Non-pigmented ciliary epithelial cell (primary cell): ENCODE data around the gene JARID2.

Source experiments
- DNase-seq: peaks from one replicate; pipeline ENCODE4 v3.0.0-alpha.2; 2010; ENCODE audit warnings: low read depth

The JARID2 gene

DNA sequence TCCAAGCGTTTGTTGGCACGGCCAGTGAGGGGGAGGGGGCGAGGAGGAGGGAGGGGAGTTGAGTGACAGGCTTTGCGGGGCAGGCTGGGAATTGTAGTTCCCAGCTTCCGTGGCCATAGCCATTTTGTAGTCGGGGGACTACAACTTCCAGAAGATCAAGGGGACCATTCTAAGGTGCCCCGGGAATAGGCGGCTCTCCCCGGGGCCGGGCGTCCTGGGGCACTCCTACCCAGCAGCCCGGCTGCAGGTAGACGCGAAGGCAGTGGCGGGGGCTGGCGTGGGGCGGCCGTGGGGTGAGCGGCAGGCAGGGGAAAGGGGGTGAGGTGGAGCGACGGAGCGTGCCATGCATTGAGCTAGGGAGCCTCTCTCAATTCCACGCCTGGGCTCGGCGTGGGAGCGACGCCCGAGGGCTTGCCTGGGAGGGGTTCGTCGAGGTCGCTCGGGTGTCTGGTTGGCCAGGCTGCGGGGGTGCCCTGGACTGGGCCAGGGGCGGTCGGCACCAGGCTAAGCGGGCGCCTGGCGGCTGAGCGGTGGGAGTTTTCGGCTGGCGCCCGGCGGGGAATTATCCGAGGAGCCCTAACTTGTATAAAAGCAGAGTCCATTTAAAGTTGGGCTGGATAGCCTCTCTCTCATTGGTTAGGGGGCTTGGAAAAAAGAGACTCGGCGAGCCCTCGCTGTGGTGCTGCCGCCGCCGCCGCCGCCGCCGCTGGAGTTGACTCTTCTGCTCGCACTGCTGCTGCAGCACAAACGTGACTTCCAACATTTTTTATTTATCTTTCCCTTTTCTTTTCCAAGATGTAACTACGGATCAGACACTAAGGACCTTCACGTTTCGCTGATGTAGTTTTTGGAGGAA is at the start of gene JARID2:
JARID2 (plus strand) TSS at position 709 of the 856 bp plus-strand sequence. CDS start 471 bp downstream, outside the sequence.
- peak; percentile 92 for DNase-seq

DNA sequence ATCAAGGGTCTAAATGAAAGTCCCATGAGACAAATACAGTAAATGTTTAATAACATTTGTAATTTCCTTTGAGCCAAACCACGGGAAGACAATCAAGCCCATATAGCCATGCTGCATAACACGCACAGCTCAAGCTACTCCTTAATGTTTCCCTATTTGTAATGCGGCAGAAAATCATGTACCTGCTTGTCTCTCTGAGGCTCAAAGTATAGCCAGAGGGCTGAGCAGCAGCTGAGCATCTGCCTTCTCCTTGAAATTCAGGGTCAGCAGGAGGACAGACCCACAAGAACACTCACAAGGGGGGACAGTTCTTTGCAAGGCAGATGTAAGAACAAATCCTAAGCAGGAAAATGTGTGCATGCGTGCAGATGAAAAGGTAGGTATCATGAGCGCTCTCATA is 45.8 kb upstream of the JARID2 start:
- no peak for DNase-seq

DNA sequence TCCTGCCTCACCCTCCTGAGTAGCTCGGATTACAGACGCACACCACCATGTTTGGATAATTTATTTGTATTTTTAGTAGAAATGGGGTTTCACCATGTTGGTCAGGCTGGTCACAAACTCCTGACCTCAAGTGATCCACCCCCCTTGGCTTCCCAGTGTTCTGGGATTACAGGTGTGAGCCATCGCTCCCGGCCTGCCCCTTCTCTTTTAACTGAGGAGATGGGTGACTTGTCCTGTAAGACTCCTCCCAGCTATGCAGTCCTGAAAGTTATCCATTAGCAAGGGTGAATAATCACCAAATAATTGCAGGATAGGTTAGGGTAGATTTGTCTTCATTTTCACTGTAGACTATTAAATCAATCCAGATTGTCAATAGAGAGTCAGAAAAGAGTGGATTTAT is 40.5 kb upstream of the JARID2 start:
- DNase-seq: no peak

DNA sequence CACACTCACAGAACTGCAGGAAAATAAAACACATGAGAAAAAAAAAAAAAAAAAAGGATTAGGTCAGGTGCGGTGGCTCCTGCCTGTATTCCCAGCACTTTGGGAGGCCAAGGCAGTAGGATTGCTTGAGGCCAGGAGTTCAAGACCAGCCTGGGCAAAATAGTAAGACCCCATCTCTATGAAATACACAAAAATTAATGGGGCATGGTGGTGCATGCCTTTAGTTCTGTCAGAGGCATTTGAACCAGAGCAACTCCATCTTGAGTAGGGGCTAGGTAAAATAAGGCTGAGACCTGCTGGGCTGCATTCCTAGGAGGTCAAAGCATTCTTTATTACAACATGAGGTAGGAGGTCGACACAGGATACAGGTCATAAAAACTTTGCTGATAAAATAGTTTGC is 39.0 kb upstream of the JARID2 start:
- no peak for DNase-seq

DNA sequence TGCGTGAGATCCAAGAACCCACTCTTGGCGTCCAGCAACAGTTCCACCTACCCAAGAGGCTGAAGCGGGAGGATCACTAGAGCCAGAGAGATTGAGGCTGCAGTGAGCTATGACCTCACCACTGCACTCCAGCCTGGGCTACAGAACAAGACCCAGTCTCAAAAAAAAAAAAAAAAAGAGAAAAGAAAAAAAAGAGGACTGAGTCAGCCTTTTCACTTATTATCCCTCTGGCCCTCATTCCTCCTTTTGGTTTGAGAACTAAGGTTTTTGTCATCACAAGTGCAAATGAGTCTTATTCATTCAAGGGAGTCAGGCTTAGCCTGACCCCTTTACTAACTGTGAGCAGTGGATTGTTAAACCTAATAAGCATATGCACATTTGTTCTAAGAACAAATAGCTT is 37.9 kb upstream of the JARID2 start:
- no peak for DNase-seq

DNA sequence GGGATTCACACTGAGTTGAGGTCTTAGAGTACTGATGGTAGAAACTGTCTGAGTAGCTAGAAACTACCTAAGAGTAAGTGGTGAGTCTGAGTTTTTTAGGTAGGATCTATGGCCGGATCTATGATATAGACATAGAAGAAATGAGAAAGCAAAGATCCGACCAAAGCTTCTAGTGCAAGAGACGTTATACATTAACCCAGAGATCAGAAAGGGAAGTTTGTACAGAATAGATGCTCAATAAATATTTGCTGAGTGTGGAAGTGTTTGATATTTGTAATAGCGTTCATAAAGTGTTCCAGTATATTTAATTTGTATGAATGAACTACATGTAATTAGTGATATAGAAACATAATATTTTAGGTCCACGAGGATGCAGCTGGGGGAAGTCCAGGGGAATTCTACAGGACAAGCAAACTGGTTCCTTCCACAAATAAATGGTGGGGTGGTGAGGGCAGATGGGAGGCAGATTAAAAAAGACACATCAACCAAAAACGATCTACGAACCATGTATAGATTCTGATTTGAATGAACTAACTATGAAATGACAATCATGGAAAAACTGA is 31.9 kb upstream of the JARID2 start:
- no peak for DNase-seq

DNA sequence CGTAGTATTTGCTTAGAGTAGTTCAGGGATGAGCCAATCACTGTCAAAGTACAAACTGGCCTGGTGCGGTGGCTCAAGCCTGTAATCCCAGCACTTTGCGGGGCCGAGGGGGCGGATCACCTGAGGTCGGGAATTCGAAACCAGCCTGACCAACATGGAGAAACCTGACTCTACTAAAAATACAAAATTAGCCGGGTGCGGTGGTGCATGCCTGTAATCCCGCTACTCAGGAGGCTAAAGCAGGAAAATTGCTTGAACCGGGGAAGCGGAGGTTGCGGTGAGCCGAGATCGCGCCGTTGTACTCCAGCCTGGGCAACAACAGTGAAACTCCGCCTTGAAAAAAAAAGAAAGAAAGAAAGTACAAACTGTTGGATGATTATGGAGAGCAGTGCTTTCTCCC is 27.5 kb upstream of the JARID2 start:
- no peak for DNase-seq

DNA sequence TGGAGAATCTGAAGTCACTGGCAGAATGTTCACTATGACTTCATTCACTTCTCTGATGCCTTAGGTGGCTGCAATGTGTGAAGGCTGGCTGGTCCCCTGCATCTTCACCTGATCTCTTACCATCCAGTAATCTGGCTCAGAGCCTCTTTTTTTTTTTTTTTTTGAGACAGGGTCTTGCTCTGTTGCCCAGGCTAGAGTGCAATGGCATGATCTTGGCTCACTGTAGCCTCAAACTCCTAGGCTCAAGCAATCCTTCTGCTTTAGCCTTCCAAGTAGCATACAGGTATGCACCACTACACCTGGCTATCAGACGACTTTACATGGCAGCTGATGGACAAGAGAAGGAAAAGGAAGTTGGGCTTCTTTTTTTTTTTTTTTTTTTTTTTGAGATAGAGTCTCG is 25.8 kb upstream of the JARID2 start:
- DNase-seq: no peak

DNA sequence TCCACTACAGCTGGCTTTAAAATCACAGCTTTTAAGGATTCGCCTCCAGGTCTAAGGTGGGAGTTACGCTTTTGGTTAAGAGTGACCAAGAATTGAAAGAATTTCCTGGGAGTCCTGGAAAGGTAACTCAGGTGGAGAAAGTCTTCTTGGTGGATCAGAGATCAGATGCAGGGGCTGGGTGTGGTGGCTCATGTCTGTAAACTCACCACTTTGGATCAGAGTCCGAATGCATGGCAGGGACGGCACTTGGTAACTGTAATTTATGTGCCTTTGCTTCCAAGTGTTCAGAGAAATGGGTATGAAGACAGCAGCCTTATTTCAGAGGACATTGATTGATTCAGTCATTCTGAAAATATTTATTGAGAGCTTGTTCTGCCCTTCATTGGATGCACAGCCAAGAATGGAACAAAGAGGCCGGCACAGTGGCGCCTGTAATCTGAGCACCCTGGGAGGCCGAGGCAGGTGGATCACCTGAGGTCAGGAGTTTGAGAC is 18.0 kb upstream of the JARID2 start:
- no peak for DNase-seq

DNA sequence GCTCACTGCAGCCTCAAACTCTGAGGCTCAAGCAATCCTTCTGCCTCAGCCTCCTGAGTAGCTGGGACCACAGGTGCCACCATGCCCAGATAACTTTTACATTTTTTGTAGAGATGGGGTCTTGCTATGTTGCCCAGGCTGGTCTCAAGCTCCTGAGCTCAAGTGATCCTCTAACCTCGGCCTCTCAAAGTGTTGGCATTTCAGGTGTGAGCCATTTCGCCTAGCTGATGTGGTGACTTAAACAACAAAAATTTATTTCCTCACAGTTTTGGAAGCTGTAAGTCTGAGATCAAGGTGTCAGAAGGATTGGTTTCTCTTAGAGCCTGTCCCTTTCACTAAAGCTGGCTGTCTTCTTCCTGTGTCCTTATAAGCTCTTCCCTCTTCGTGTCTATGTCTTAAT is 15.0 kb upstream of the JARID2 start:
- DNase-seq: no peak

DNA sequence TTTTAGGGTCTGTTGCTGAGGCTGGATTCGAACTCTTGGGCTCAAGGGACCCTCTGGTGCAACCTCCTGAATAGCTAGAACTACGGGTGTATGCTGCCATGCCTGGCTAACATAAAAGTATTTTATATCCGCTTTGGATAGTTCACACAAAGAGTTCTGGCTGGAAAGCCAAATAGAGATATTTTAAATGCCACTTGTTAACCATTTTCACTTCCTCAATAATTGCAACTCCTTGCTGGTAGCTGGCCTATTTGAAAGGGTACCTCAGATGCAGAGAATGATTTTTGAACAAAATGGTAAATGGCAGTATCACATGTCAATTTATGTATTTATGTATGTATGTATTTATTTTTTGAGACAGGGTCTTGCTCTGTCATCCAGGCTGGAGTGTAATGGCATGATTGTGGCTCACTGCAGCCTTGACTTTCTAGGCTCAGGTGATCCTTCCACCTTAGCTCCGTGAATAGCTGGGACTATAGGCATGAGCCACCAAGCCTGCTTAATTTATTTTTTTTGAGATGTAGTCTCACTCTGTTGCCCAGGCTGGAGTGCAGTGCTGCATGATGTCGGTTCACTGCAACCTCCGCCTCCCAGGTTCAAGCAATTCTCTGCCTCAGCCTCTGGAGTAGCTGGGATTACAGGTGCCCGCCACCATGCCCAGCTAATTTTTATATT is 12.9 kb upstream of the JARID2 start:
- DNase-seq: no peak

DNA sequence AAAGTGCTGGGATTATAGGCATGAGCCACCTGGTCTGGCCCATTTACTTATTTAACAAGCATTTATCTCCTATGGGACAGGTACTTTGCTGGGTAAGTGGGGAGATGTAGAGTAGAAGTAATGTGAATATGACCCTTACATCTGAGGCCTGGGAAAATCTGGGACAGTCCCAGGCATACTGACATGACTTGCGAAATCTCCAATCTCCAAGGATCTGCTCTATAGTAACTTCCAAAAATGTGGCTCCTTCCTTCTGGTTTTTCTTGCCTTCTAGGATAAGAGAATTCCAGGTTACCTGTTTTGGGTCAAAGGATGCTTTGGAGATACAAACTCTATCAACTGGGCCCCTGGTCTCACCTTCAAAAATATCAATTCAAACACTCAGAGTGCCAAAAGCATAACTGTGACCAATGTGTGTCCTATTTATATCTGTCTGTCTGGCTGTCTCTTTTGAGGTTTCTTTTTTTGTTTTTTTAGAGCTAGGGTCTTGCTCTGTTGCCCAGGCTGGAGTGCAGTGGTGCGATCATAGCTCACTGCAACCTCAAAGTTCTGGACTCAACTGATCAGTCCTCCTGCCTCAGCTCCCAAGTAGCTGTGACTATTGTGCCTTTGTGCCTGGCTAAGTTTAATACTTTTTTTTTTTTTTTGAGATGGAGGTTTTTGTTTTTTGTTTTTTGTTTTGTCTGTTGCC is 11.7 kb upstream of the JARID2 start:
- no peak for DNase-seq

DNA sequence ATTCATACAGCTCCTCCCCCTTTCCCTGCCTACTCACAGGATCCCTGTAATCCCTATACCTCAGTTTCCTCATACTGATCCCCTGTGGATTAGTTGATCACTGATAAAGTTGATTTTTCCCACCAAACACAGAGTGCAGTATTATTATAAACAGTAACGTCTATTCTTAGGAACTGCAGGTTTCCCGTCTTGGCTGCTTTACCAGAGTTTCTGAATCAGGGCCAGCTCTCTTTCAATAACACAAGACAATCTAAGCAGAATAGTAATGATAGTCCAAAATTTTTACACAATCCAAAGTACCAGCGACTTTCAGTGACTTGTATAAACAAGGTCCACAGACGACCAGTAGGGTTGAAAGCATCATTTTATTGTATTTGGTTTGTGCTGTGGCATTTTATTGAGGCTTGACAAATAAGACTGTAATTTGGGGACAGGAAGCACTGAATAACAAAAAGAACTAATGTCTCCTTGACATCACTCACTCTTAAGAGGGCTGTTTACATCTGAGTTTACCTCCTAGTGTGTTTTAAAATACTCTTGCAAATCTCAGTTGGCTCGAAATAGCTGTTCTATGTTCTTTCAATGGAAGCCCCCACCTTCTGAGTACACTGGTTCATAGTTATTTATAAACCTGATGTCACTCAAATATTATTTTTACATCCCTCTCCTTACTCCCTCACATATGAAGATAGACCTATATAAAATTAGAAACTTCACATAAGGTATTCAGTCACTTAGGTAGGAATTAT is 6.1 kb upstream of the JARID2 start:
- DNase-seq: no peak

DNA sequence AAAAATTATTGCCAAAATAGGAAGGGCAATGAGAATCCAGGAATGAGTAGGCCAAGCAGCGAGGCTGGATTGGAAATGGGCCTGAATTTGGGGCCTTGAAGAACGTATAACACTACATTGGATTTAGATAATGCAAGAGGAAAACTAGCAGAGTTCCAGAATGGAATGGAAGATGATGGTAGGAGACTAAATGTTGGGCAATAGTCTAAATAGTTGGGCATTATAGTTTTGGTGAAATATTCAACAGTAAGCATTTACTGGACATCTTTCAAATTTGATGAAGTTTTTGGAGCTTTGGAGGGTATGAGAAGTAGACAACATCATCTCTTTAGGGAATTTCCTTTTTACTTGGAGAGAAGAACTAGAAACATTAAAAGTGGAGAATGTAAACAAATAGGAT is 3.4 kb upstream of the JARID2 start:
- DNase-seq: no peak

DNA sequence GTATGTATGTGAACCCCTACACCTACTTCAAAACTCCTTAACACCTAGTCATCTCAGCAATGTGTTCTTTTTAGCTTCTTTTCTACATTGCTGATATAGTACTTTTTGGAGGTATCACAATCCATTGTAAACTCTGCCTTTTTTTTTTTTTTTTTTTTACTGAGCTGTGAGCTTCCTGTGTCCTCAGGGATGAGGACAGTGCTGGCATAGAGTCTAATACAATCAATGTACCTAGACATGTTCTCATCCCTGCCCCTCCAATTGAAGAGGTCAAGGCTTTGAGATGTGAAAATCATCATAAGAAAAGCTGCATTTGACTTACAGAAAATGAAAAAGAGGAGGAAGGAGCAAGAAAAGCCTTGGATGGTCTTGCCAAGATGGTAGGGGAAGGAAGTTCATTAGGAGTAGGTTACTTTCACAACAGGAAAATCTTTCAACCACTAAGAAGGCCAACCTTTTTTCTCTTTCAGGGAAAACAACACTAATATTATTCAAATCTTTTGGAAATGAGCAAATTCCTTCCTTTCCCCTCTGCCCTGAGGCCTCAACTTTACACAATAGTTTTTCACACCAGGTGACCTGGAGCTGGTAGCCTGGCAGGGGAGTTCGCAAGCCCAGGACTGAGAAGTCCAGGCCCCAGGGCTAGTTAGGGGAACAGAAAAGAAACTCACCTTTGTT is 2.8 kb upstream of the JARID2 start:
- DNase-seq: no peak

DNA sequence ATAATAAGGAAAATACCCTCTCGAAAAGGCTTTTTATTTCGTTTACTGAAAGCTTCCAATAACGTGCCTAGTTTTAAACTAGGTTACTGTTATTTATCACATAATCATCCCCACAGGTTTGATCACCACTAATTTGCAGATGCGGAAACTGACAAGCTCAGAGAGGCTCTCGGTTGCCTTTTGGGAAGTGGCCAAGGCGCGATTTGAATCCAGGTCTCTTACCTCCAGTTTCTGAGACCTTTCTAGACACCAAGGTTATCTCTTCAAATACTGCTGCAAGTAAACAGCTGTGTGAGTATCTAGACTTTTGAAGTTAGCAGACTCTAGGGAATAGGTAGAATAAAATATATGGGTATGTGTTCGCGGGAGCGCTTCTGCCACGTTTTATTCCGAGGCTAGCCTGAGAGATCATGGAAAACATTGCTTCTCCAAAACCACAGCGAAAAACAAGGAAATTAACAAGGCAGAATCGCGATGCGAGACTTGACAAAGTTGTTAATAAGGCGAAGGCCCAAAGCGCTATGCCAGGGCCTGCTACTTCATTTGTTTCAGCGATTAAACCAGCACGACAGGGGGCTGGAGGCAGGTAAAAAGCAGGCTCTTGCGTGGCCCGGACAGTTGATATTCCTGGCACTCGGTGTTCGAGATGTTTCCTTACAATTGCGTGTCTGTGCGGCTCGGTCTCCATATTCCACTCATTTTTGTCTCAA is 1.8 kb upstream of the JARID2 start:
- DNase-seq: no peak

DNA sequence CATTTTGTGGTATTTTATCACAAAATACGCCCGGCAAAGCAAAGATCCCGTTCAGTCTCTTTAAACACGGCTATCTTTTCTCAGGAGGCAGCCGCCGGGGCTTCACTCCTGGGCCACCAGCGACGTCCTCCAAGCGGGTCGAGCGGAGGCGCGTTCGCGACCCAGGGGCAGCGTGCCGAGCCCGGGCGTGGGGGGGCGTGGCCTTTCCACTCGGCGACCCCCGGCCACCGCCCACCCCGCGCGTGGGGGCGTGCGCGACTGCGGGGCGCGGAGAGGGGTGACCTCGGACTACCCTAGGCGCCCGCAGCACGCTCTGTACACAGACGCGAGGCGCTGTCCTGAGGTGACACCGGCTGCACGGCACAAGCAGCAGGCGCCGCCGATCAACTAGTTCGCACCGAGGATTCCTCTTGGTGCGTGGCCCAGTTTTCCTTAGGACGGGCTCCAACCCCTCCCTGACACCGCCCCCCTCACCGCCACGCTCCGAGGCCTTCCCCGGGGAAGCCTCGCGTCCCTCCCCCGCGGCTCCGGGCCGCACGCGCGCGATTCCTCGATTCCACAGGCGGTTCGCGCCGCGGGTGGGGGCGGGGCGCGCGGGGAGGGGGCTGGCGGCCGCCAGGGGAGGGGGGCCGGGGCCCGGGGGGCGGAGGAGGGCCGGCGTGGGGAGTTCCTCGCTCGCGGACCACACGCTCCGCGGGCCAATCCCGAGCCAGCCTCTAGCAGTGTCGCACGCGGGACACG is 1.1 kb upstream of the JARID2 start:
- no peak for DNase-seq

DNA sequence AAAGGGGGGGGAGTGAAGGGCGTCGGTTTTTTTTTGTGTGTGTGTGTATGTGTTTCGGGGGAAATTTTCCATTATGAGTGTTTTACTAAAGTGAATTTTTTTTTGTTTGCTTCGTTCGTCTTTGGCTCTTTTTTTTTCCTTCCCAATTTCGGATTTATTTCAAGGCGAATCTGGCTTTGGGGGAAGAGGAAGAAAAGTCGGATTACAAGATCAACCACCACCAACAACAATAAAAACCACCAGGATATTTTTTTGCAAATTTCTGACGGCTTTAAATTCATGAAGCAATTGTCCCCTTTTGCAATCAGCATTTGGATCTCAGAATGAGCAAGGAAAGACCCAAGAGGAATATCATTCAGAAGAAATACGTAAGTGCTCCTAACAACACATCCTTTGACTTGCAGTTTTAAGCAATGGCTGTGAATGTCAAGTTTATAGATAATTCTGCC is 372 bp downstream of the JARID2 start:
- no peak for DNase-seq

DNA sequence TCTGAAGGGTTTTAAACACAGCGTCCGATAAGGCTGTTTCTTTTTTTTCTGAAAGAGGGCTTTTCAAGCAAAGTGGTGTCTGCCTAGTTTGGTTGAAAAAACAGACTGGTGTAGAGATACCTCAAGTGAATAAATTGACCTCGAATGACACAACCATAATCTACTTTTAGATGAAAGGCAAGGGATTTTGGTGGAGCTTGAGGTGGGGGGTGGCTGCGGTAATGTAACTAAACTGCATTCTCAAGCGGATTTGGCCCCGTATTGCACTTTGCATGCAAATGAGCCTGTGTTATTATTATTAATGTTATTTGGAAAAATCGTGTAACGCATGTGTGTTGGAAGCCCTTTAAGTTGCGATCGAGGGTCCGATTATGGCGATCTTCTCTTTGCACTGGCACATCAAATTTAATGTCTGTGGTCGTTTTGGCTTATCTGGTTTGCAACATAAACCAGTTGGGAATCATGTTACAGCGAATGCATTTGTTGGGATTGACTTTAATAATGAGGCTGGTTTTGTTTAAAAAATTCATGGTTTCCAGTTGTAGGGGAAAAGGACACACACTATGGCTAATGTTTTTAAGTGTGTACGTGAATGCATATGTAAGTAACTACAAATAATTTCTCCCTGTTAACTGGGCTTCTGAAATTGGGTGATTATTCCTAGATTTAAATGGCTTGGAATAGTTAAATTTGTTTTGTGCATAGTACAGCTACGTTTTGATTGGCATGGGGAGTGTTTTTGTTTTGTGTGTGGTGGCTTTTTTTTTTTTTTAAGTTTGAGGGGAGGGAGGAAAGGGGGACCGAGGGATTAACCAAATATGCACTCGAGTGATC is 1.0 kb downstream of the JARID2 start:
- no peak for DNase-seq
